Endothelial cell of umbilical vein (primary cell): ENCODE data around the gene AKTIP.

Experiments
- CTCF ChIP-seq, 2 donors: IDR thresholded peaks; 1 replicate in 1 of 2; 2 replicates in 1 of 2; pipeline ENCODE4 v1.5.1; 2011; ENCODE audit warnings: low read length in 2 of 2, mild to moderate bottlenecking in 2 of 2, moderate library complexity in 2 of 2, control low read depth in 1 of 2, inconsistent platforms in 1 of 2, low read depth in 1 of 2; ENCODE audit not compliant: insufficient read depth in 1 of 2; ENCODE audit errors: extremely low read depth in 1 of 2
- EZH2 ChIP-seq: IDR thresholded peaks from 2 replicates; pipeline ENCODE4 v1.6.1; 2012; ENCODE audit warnings: borderline replicate concordance, low read depth, mild to moderate bottlenecking, moderate library complexity, low read length, inconsistent platforms; ENCODE audit not compliant: severe bottlenecking
- POLR2A ChIP-seq: IDR thresholded peaks from 2 replicates; pipeline ENCODE4 v1.6.1; 2012; ENCODE audit warnings: low read depth, mild to moderate bottlenecking, control low read depth, low read length

- TF ChIP-seq CTCF (IDR thresholded peaks at IDR 0.05; ENCODE audit: extremely low read depth in 1 of 2, insufficient read depth in 1 of 2, low read depth in 1 of 2, low read length in 2 of 2) (no peak), EZH2 (no peak), POLR2A (no peak)
These were observed 8.0 kb upstream of the AKTIP start for GRCh38 chr16:53511084-53511402.
